ENCODE data around the gene PCDHA1. TPM values are rescaled to one million over a fixed set of nuclear protein-coding genes. Genes with fewer than 3 reads are reported as not detected.

Gene PCDHA1
- total RNA-seq, 2 experiments from 2014 or later = not detected

- no peaks in the 10 kb centered on the region for H3K9me3 Mint-ChIP-seq
- CTCF ChIA-PET = no interaction called here
- no peaks in the 10 kb centered on the region for H3K36me3 Mint-ChIP-seq (ENCODE audit: low read depth)
- H3K27me3 Mint-ChIP-seq (ENCODE audit: low read depth) = peaks cover 32% of the 10 kb centered on the region
- intact Hi-C loops (cut with micrococcal nuclease) = no loop called here
- peaks cover 8% of the 10 kb centered on the region for H3K4me1 Mint-ChIP-seq (ENCODE audit: low read depth)
- no peak overlapping the region for H3K4me3 Mint-ChIP-seq
- H3K27ac Mint-ChIP-seq = no peak overlapping the region
- DNase-seq = no peak
These were observed 213.0 kb downstream of the PCDHA1 start for GRCh38 chr5:140998921-140999410.

- no peaks in the 10 kb centered on the region for H3K36me3 Mint-ChIP-seq (ENCODE audit: low read depth)
- no peak overlapping the region for H3K27ac Mint-ChIP-seq
- peaks cover 38% of the 10 kb centered on the region for H3K27me3 Mint-ChIP-seq (ENCODE audit: low read depth)
- no peaks in the 10 kb centered on the region for H3K9me3 Mint-ChIP-seq
- intact Hi-C loops (cut with micrococcal nuclease) = no loop called here
- CTCF ChIA-PET = interaction anchor here (0.7 kb wide), 1 partner anchor 37 kb away, joined by 3 read pairs; no protein-coding TSS in a partner anchor
- no peak for DNase-seq
- peaks cover 8% of the 10 kb centered on the region for H3K4me1 Mint-ChIP-seq (ENCODE audit: low read depth)
- no peak overlapping the region for H3K4me3 Mint-ChIP-seq
These were observed 215.5 kb downstream of the PCDHA1 start for GRCh38 chr5:141001446-141001843.

- no peaks in the 10 kb centered on the region for H3K9me3 Mint-ChIP-seq
- H3K4me3 Mint-ChIP-seq = no peak overlapping the region
- H3K27ac Mint-ChIP-seq = no peak overlapping the region
- CTCF ChIA-PET = no interaction called here
- peaks cover 8% of the 10 kb centered on the region for H3K4me1 Mint-ChIP-seq (ENCODE audit: low read depth)
- H3K36me3 Mint-ChIP-seq (ENCODE audit: low read depth) = no peaks in the 10 kb centered on the region
- H3K27me3 Mint-ChIP-seq (ENCODE audit: low read depth) = peaks cover 40% of the 10 kb centered on the region
- intact Hi-C loops (cut with micrococcal nuclease) = no loop called here
- no peak for DNase-seq
These were observed 216.1 kb downstream of the PCDHA1 start for GRCh38 chr5:141001844-141002604.

- intact Hi-C loops (cut with micrococcal nuclease) = no loop called here
- Mint-ChIP-seq H3K4me3 (no peak overlapping the region), H3K27ac (no peak overlapping the region), H3K27me3 (ENCODE audit: low read depth) (peaks cover 40% of the 10 kb centered on the region), H3K9me3 (no peaks in the 10 kb centered on the region), H3K36me3 (ENCODE audit: low read depth) (no peaks in the 10 kb centered on the region), H3K4me1 (ENCODE audit: low read depth) (peaks cover 8% of the 10 kb centered on the region)
- DNase-seq = no peak
- CTCF ChIA-PET = no interaction called here
These were observed 216.6 kb downstream of the PCDHA1 start for GRCh38 chr5:141002605-141002965.

- CTCF ChIA-PET = no interaction called here
- Mint-ChIP-seq H3K27ac (no peak overlapping the region), H3K9me3 (no peaks in the 10 kb centered on the region), H3K4me1 (ENCODE audit: low read depth) (peaks cover 8% of the 10 kb centered on the region), H3K36me3 (ENCODE audit: low read depth) (no peaks in the 10 kb centered on the region), H3K27me3 (ENCODE audit: low read depth) (peaks cover 41% of the 10 kb centered on the region), H3K4me3 (no peak overlapping the region)
- intact Hi-C loops (cut with micrococcal nuclease) = no loop called here
- no peak for DNase-seq
These were observed 217.1 kb downstream of the PCDHA1 start for GRCh38 chr5:141003031-141003430.

GRCh38 chr5:141003791-141004611 is 218.1 kb downstream of the PCDHA1 start:
- intact Hi-C loops (cut with micrococcal nuclease) = no loop called here
- CTCF ChIA-PET = interaction anchor here (1.0 kb wide), 1 partner anchor 119 kb away, joined by 3 read pairs; no protein-coding TSS in a partner anchor
- Mint-ChIP-seq H3K27ac (no peak overlapping the region), H3K36me3 (ENCODE audit: low read depth) (no peaks in the 10 kb centered on the region), H3K9me3 (no peaks in the 10 kb centered on the region), H3K27me3 (ENCODE audit: low read depth) (peaks cover 39% of the 10 kb centered on the region), H3K4me1 (ENCODE audit: low read depth) (peaks cover 8% of the 10 kb centered on the region), H3K4me3 (no peak overlapping the region)
- DNase-seq = no peak

- intact Hi-C loops (cut with micrococcal nuclease) = no loop called here
- CTCF ChIA-PET = interaction anchor here (1.0 kb wide), 1 partner anchor 31 kb away, joined by 5 read pairs; no protein-coding TSS in a partner anchor
- H3K9me3 Mint-ChIP-seq = no peaks in the 10 kb centered on the region
- H3K36me3 Mint-ChIP-seq (ENCODE audit: low read depth) = no peaks in the 10 kb centered on the region
- H3K27ac Mint-ChIP-seq = no peak overlapping the region
- no peaks in the 10 kb centered on the region for H3K4me1 Mint-ChIP-seq (ENCODE audit: low read depth)
- peaks cover 21% of the 10 kb centered on the region for H3K27me3 Mint-ChIP-seq (ENCODE audit: low read depth)
- H3K4me3 Mint-ChIP-seq = no peak overlapping the region
- no peak for DNase-seq
These were observed 221.9 kb downstream of the PCDHA1 start for GRCh38 chr5:141007791-141008190.

- H3K36me3 Mint-ChIP-seq (ENCODE audit: low read depth) = no peaks in the 10 kb centered on the region
- H3K4me1 Mint-ChIP-seq (ENCODE audit: low read depth) = no peaks in the 10 kb centered on the region
- intact Hi-C loops (cut with micrococcal nuclease) = no loop called here
- no peak overlapping the region for H3K4me3 Mint-ChIP-seq
- DNase-seq = no peak
- H3K27ac Mint-ChIP-seq = no peak overlapping the region
- H3K27me3 Mint-ChIP-seq (ENCODE audit: low read depth) = peaks cover 13% of the 10 kb centered on the region
- CTCF ChIA-PET = no interaction called here
- no peaks in the 10 kb centered on the region for H3K9me3 Mint-ChIP-seq
These were observed 224.3 kb downstream of the PCDHA1 start for GRCh38 chr5:141010047-141010793.

GRCh38 chr5:141017943-141018342 is 232.0 kb downstream of the PCDHA1 start:
- no peaks in the 10 kb centered on the region for H3K4me1 Mint-ChIP-seq (ENCODE audit: low read depth)
- H3K27ac Mint-ChIP-seq = no peak overlapping the region
- no peaks in the 10 kb centered on the region for H3K36me3 Mint-ChIP-seq (ENCODE audit: low read depth)
- intact Hi-C loops (cut with micrococcal nuclease) = no loop called here
- H3K9me3 Mint-ChIP-seq = peaks cover 1% of the 10 kb centered on the region
- CTCF ChIA-PET = interaction anchor here (0.6 kb wide), 1 partner anchor 142 kb away, joined by 3 read pairs; no protein-coding TSS in a partner anchor
- H3K27me3 Mint-ChIP-seq (ENCODE audit: low read depth) = peaks cover 4% of the 10 kb centered on the region
- DNase-seq = no peak
- no peak overlapping the region for H3K4me3 Mint-ChIP-seq

- CTCF ChIA-PET = interaction anchor here (0.6 to 0.7 kb wide), 2 partner anchors 10 to 23 kb away, joined by 3 read pairs; no protein-coding TSS in a partner anchor
- peaks cover 1% of the 10 kb centered on the region for H3K27me3 Mint-ChIP-seq (ENCODE audit: low read depth)
- H3K27ac Mint-ChIP-seq = no peak overlapping the region
- no peaks in the 10 kb centered on the region for H3K36me3 Mint-ChIP-seq (ENCODE audit: low read depth)
- no peak overlapping the region for H3K4me3 Mint-ChIP-seq
- no peaks in the 10 kb centered on the region for H3K4me1 Mint-ChIP-seq (ENCODE audit: low read depth)
- intact Hi-C loops (cut with micrococcal nuclease) = no loop called here
- peaks cover 4% of the 10 kb centered on the region for H3K9me3 Mint-ChIP-seq
- DNase-seq = no peak
These were observed 236.4 kb downstream of the PCDHA1 start for GRCh38 chr5:141022384-141022783.

- no peak overlapping the region for H3K4me3 Mint-ChIP-seq
- DNase-seq = no peak
- intact Hi-C loops (cut with micrococcal nuclease) = no loop called here
- H3K27ac Mint-ChIP-seq = no peak overlapping the region
- H3K4me1 Mint-ChIP-seq (ENCODE audit: low read depth) = no peaks in the 10 kb centered on the region
- H3K36me3 Mint-ChIP-seq (ENCODE audit: low read depth) = no peaks in the 10 kb centered on the region
- H3K27me3 Mint-ChIP-seq (ENCODE audit: low read depth) = peaks cover 2% of the 10 kb centered on the region
- CTCF ChIA-PET = no interaction called here
- no peaks in the 10 kb centered on the region for H3K9me3 Mint-ChIP-seq
These were observed 245.1 kb downstream of the PCDHA1 start for GRCh38 chr5:141031006-141031405.

GRCh38 chr5:141032626-141033025 is 246.7 kb downstream of the PCDHA1 start:
- Mint-ChIP-seq H3K27me3 (ENCODE audit: low read depth) (peaks cover 3% of the 10 kb centered on the region), H3K27ac (no peak overlapping the region), H3K4me1 (ENCODE audit: low read depth) (no peaks in the 10 kb centered on the region)

More at GRCh38 chr5:141032626-141033025, 246.7 kb downstream of the PCDHA1 start:
- Mint-ChIP-seq H3K4me3 (no peak overlapping the region), H3K9me3 (no peaks in the 10 kb centered on the region), H3K36me3 (ENCODE audit: low read depth) (no peaks in the 10 kb centered on the region)
- CTCF ChIA-PET = no interaction called here
- no peak for DNase-seq
- intact Hi-C loops (cut with micrococcal nuclease) = no loop called here

Measured in activated naive CD4-positive, alpha-beta T cell treated with anti-CD3 and anti-CD28 coated beads for 36 hours (primary cell).